SHP77 treated with DMSO at 0.1 percent for 48 hours (cell line): ENCODE measurements around the gene DHCR24.
"Not testable (repeated sequence)": the region's sequence is repeated elsewhere in the genome, so short reads cannot be mapped to it uniquely, and the experiment has no call there.

Experiments
- DNase-seq: peaks from one replicate; lab custom pipeline; 2025; lab: John Stamatoyannopoulos, UW

Gene DHCR24

GRCh38 chr1:54886724-54887664 lies at the start of gene DHCR24:
Gene DHCR24, minus strand, starts transcription at chr1:54887195. Its CDS starts 76 bp downstream, at chr1:54887119.
- DNase-seq = peak; percentile 56

GRCh38 chr1:54936791-54937190 lies 49.8 kb upstream of the DHCR24 start:
- no peak for DNase-seq

GRCh38 chr1:54934869-54935268 lies 47.9 kb upstream of the DHCR24 start:
- DNase-seq = no peak

- not testable (repeated sequence) for DNase-seq
Measured at GRCh38 chr1:54934081-54934480, 47.1 kb upstream of the DHCR24 start.

GRCh38 chr1:54931275-54931840 lies 44.4 kb upstream of the DHCR24 start:
- no peak for DNase-seq

GRCh38 chr1:54929700-54930099 lies 42.7 kb upstream of the DHCR24 start:
- DNase-seq = no peak

- no peak for DNase-seq
Measured at GRCh38 chr1:54928327-54928726, 41.3 kb upstream of the DHCR24 start.

GRCh38 chr1:54927472-54928240 lies 40.7 kb upstream of the DHCR24 start:
- DNase-seq = no peak

GRCh38 chr1:54926970-54927369 lies 40.0 kb upstream of the DHCR24 start:
- no peak for DNase-seq

GRCh38 chr1:54922921-54923421 lies 36.0 kb upstream of the DHCR24 start:
- DNase-seq = no peak

GRCh38 chr1:54922040-54922761 lies 35.2 kb upstream of the DHCR24 start:
- DNase-seq = no peak

- no peak for DNase-seq
Measured at GRCh38 chr1:54919367-54920359, 32.7 kb upstream of the DHCR24 start.

GRCh38 chr1:54911076-54911475 lies 24.1 kb upstream of the DHCR24 start:
- not testable (repeated sequence) for DNase-seq

- no peak for DNase-seq
Measured at GRCh38 chr1:54906586-54906985, 19.6 kb upstream of the DHCR24 start.

- no peak for DNase-seq
Measured at GRCh38 chr1:54904476-54905048, 17.6 kb upstream of the DHCR24 start.

- DNase-seq = no peak
Measured at GRCh38 chr1:54894271-54894670, 7.3 kb upstream of the DHCR24 start.

- DNase-seq = no peak
Measured at GRCh38 chr1:54892586-54892985, 5.6 kb upstream of the DHCR24 start.

- no peak for DNase-seq
Measured at GRCh38 chr1:54889132-54889725, 2.2 kb upstream of the DHCR24 start.

GRCh38 chr1:54888080-54888733 lies 1.2 kb upstream of the DHCR24 start:
- peak; percentile 58 for DNase-seq
